Measurements from ENCODE around the gene TBX1. TPM values are rescaled to one million over a fixed set of nuclear protein-coding genes. Genes with fewer than 3 reads are reported as not detected.

The TBX1 gene
- total and polyA plus RNA-seq, 2 of the 8 experiments (the other 6 are each of a cell fraction or from before 2014, with no cell fraction given) = 0.28 TPM; not detected in 1

GRCh38 chr22:19733755-19734154 lies 26.8 kb upstream of the TBX1 start:
- Histone ChIP-seq H3K14ac (ENCODE audit: insufficient read length) (no peak overlapping the region), H3K4me2 (ENCODE audit: insufficient read depth in 1 of 2, low read depth in 2 of 2, low read length in 2 of 2) (no peak overlapping the region), H2AFZ (ENCODE audit: low read length) (no peak overlapping the region), H2AK5ac (ENCODE audit: low read depth, low read length) (no peak overlapping the region), H4K20me1 (replicated peaks in 1 of 2; ENCODE audit: control insufficient read depth in 1 of 2, insufficient read depth in 2 of 2, low read length in 2 of 2) (peaks cover 0 to 5% of the 10 kb centered on the region in 2 experiments), H3K18ac (ENCODE audit: extremely low read depth, low read length) (no peak overlapping the region), H2BK12ac (ENCODE audit: low read depth, low read length) (0 out of 2 replicates have a peak overlapping the region, but pooled peaks have one; percentile 39), H3K56ac (replicated peaks; ENCODE audit: insufficient read length, low read depth, low read length) (no peak overlapping the region), H3K4ac (replicated peaks; ENCODE audit: insufficient read length, low read depth, low read length) (no peak overlapping the region), H2BK20ac (ENCODE audit: low read length) (no peak overlapping the region), H4K8ac (ENCODE audit: extremely low read depth, insufficient read depth, low read length) (no peak overlapping the region), H3K36me3 (ENCODE audit: control insufficient read depth in 2 of 4, insufficient read depth in 4 of 4, low read length in 3 of 4) (no peaks in the 10 kb centered on the region), H3K9me3 (ENCODE audit: insufficient read depth in 2 of 2, low read depth in 1 of 2, low read length in 1 of 2) (no peaks in the 10 kb centered on the region), H3K9ac (replicated peaks in 1 of 4; ENCODE audit: extremely low read depth in 1 of 4, low read depth in 3 of 4, low read length in 3 of 4) (no peak overlapping the region), H2BK15ac (ENCODE audit: low read length) (no peak overlapping the region), H3K79me1 (ENCODE audit: low read depth, low read length) (no peaks in the 10 kb centered on the region), H3K4me3 (ENCODE audit: extremely low read depth in 1 of 4, insufficient read depth in 2 of 4, low read depth in 3 of 4, low read length in 4 of 4) (no peak overlapping the region), H4K91ac (replicated peaks; ENCODE audit: insufficient read length, low read length) (no peak overlapping the region), H3K27me3 (replicated peaks in 1 of 4; ENCODE audit: control insufficient read depth in 3 of 4, extremely low read depth in 1 of 4, insufficient read depth in 3 of 4, low read length in 3 of 4) (peaks cover 1 to 16% (median 12%) of the 10 kb centered on the region in 4 experiments; a peak in 5 of 7 replicates), H3K79me2 (ENCODE audit: control insufficient read depth in 1 of 2, insufficient read depth in 2 of 2, low read length in 2 of 2) (no peaks in the 10 kb centered on the region), H3K23ac (ENCODE audit: insufficient read length) (no peak overlapping the region), H3K4me1 (replicated peaks in 1 of 4; ENCODE audit: control insufficient read depth in 3 of 4, insufficient read depth in 4 of 4, low read length in 3 of 4) (peaks cover 0 to 15% (median 7%) of the 10 kb centered on the region in 4 experiments; a peak in 5 of 7 replicates), H2BK120ac (replicated peaks; ENCODE audit: low read depth, low read length) (no peak overlapping the region), H4K5ac (ENCODE audit: insufficient read length, low read depth, low read length) (no peak overlapping the region), H3K27ac (ENCODE audit: low read depth, low read length) (no peak overlapping the region), H3K23me2 (ENCODE audit: low read depth, low read length) (no peaks in the 10 kb centered on the region), H2BK5ac (ENCODE audit: low read depth, low read length) (no peak overlapping the region)
- POLR2A ChIA-PET (ENCODE audit: partially characterized antibody) = no interaction called here
- FAIRE-seq (no peak), DNase-seq (ENCODE audit: low read depth in 1 of 2, low spot score in 2 of 2) (no peak)
- WGBS, 2 experiments (ENCODE audit: extremely low coverage in 1 of 2, insufficient coverage in 1 of 2, insufficient read length in 1 of 2, insufficient replicate concordance in 2 of 2, low coverage in 1 of 2, low lambda C conversion rate in 2 of 2, missing lambda C conversion rate in 1 of 2) = 92% methylated on average over 5 of the region's 5 CpGs; no CpG with 5 or more reads in 1 of the 2 experiments
- CTCF ChIA-PET (ENCODE audit: partially characterized antibody) = interaction anchor here (1.0 to 7.0 kb wide), 7 partner anchors 10 to 214 kb away, joined by 3 to 168 read pairs (median 6); partner anchors contain the start of gene GP1BB
- TF ChIP-seq SP1 (IDR thresholded peaks at IDR 0.05; ENCODE audit: low read depth, low read length) = no peak
